HepG2 (cell line): ENCODE results near the gene MORN1. TPM values are rescaled to one million over a fixed set of nuclear protein-coding genes. Genes with fewer than 3 reads are reported as not detected.

Source experiments
- ATAC-seq: fragments of 200-7000 bp; cut with Tn5 transposase; 3 replicates; pipeline ENCODE4 v1.9.1; 2020; ENCODE audit warnings: mild to moderate bottlenecking, moderate library complexity
- BruUV-seq: library from RNA; stranded (reverse); fragments of 400-500 nt; replicated peaks from 2 replicates; lab custom pipeline; 2021; lab: Mats Ljungman, UMichigan
- CTCF ChIA-PET: fragments of 300-600 bp; formaldehyde crosslinking; extraction: SDS; loops from one replicate; lab custom pipeline; 2021; ENCODE audit warnings: low total read pairs, inconsistent platforms, low intra/inter-chr PET ratio; lab: Yijun Ruan, JAX
- POLR2A ChIA-PET: fragments of 350-600 bp; sonication (Branson Sonifier 250); formaldehyde crosslinking; loops from one replicate; lab custom pipeline; 2020; ENCODE audit warnings: antibody characterized with exemption, inconsistent platforms; lab: Yijun Ruan, JAX
- DNase-seq: peaks from one replicate; pipeline ENCODE4 v3.0.0-alpha.2; 2015; ENCODE audit warnings: low spot score
- FAIRE-seq: peaks from 3 replicates; lab custom pipeline; 2011; peaks lifted over from hg19 to GRCh38; lab: Jason Lieb, UNC
- H2AFZ ChIP-seq: one replicate; pipeline ENCODE4 v1.6.1; 2011; ENCODE audit warnings: low read length, inconsistent platforms
- H3K27ac ChIP-seq: fragments of 300-600 bp; 3 replicates; pipeline ENCODE4 v1.8.0; 2011; ENCODE audit warnings: mixed run types, mild to moderate bottlenecking, mixed read lengths, low read length, inconsistent platforms; ENCODE audit not compliant: insufficient read depth; ENCODE audit errors: extremely low read length
- H3K27me3 ChIP-seq, 2 experiments: fragments of 200-600 bp in 1 of 2; 2 replicates in 1 of 2; 3 replicates in 1 of 2; pipeline versions ENCODE4 v1.6.0 to v1.8.0; 2011; ENCODE audit warnings: low read length in 2 of 2, mild to moderate bottlenecking in 2 of 2, moderate library complexity in 2 of 2, inconsistent platforms in 1 of 2; ENCODE audit not compliant: insufficient read depth in 2 of 2, control insufficient read depth in 1 of 2
- H3K36me3 ChIP-seq, 2 experiments: fragments of 200-600 bp in 1 of 2; replicated peaks in 1 of 2; 2 replicates in 1 of 2; 3 replicates in 1 of 2; pipeline versions ENCODE4 v1.5.1 to v1.8.0; 2011; ENCODE audit warnings: low read length in 2 of 2, inconsistent platforms in 1 of 2; ENCODE audit not compliant: insufficient read depth in 2 of 2, control insufficient read depth in 1 of 2
- H3K4me1 ChIP-seq: 2 replicates; pipeline ENCODE4 v1.5.1; 2012; ENCODE audit warnings: low read length, inconsistent platforms; ENCODE audit not compliant: insufficient read depth
- H3K4me2 ChIP-seq: 2 replicates; pipeline ENCODE4 v1.6.0; 2011; ENCODE audit warnings: low read depth, low read length, inconsistent platforms
- H3K4me3 ChIP-seq, 3 experiments: fragments of 200-600 bp in 1 of 3; sonication (generic), shearing (Covaris generic) in 1 of 3; replicated peaks in 1 of 3; 2 replicates each; pipeline ENCODE4 v1.5.1; 2011 to 2016; ENCODE audit warnings: low read length in 3 of 3, inconsistent platforms in 2 of 3, low read depth in 2 of 3, mild to moderate bottlenecking in 2 of 3, control low read depth in 1 of 3, mixed read lengths in 1 of 3; ENCODE audit not compliant: insufficient read depth in 1 of 3
- H3K79me2 ChIP-seq: one replicate; pipeline ENCODE4 v1.6.1; 2011; ENCODE audit warnings: low read length, inconsistent platforms; ENCODE audit not compliant: insufficient read depth
- H3K9ac ChIP-seq: 2 replicates; pipeline ENCODE4 v1.6.0; 2011; ENCODE audit warnings: mild to moderate bottlenecking, low read depth, low read length, inconsistent platforms; ENCODE audit not compliant: insufficient read depth
- H3K9me3 ChIP-seq: 2 replicates; pipeline ENCODE4 v1.5.1; 2012; ENCODE audit warnings: mild to moderate bottlenecking, low read length
- H4K20me1 ChIP-seq: 2 replicates; pipeline ENCODE4 v1.6.0; 2011; ENCODE audit warnings: inconsistent platforms, mild to moderate bottlenecking, low read length, moderate library complexity; ENCODE audit not compliant: insufficient read depth
- AGO2 ChIP-seq: fragments of 200-400 bp; formaldehyde crosslinking; optimal IDR thresholded peaks from 2 replicates; pipeline ENCODE3; 2017; ENCODE audit warnings: mild to moderate bottlenecking, low read depth, low read length, moderate library complexity
- SOX13 ChIP-seq, 3 experiments: fragments of 450-650 bp in 1 of 3; sonication (generic) in 1 of 3; formaldehyde crosslinking in 1 of 3; IDR thresholded peaks in 2 of 3; conservative IDR thresholded peaks in 1 of 3; 2 replicates each; pipeline versions ENCODE4 v1.5.0 to v1.6.1; 2016 to 2020; ENCODE audit warnings: antibody characterized with exemption in 1 of 3, mild to moderate bottlenecking in 1 of 3, missing compliant biosample characterization in 1 of 3, missing genetic modification reagents in 1 of 3, moderate library complexity in 1 of 3
- ZNF12 ChIP-seq: sonication (generic); formaldehyde crosslinking; IDR thresholded peaks from 2 replicates; pipeline ENCODE4 v1.5.0; 2020; ENCODE audit warnings: missing genetic modification reagents
- ZNF292 ChIP-seq: sonication (generic); formaldehyde crosslinking; IDR thresholded peaks from 2 replicates; pipeline ENCODE4 v1.8.1; 2022; ENCODE audit warnings: mild to moderate bottlenecking, low read depth, missing genetic modification reagents, borderline replicate concordance
- ZNF777 ChIP-seq: sonication (generic); formaldehyde crosslinking; IDR thresholded peaks from 2 replicates; pipeline ENCODE4 v1.4.0; 2020; ENCODE audit warnings: missing genetic modification reagents
- ZSCAN12 ChIP-seq: sonication (generic); formaldehyde crosslinking; IDR thresholded peaks from 2 replicates; pipeline ENCODE4 v1.9.0; 2021; ENCODE audit warnings: mild to moderate bottlenecking, missing genetic modification reagents
- WGBS: methylation state at CpG from one replicate; pipeline ENCODE4 v1.1.6; 2017; ENCODE audit warnings: low lambda C conversion rate; 5-methylcytosine and 5-hydroxymethylcytosine counted together
- in situ Hi-C: cut with HindIII; loops from 2 replicates; pipeline ENCODE4 v1.10.0; 2017; ENCODE audit warnings: low pct_unique_long_range_greater_than_20kb; ENCODE audit not compliant: extremely low pct_ligation_motif_present
- intact Hi-C: fragments of 100-400 bp; cut with micrococcal nuclease; formaldehyde crosslinking; loops from one replicate; pipeline ENCODE4 v1.10.0; 2022; ENCODE audit not compliant: unreplicated experiment
- polyA plus RNA-seq, 8 experiments: library from polyadenylated mRNA; depleted of rRNA in 3 of 8; stranded (reverse) in 7 of 8; unstranded in 1 of 8; fragments of >200 nt; fragmentation: Illumina TruSeq in 4 of 8; extraction: Trizol in 4 of 8; gene quantifications; 2 replicates each; pipeline versions ENCODE4 v1.2.1 to v1.2.3, GENCODE V29; 2011 to 2016; ENCODE audit warnings: low read depth in 4 of 8, missing spikeins in 1 of 8, mixed read lengths in 1 of 8; ENCODE audit not compliant: insufficient read depth in 1 of 8
- total RNA-seq, 5 experiments: library from RNA; depleted of rRNA; stranded (reverse); fragments of >200 nt; fragmentation: Illumina TruSeq; extraction: Trizol; gene quantifications; 2 replicates each; pipeline ENCODE4 v1.2.3, GENCODE V29; 2016; ENCODE audit warnings: low read depth in 1 of 5
- TF ChIP-seq, protein P1 (sequence below): sonication (generic); formaldehyde crosslinking; IDR thresholded peaks from 2 replicates; pipeline ENCODE4 v1.4.0; 2020; ENCODE audit warnings: missing genetic modification reagents
- TF ChIP-seq, protein P2 (sequence below): sonication (generic); formaldehyde crosslinking; IDR thresholded peaks from 2 replicates; pipeline ENCODE4 v1.5.0; 2020; ENCODE audit warnings: mild to moderate bottlenecking, missing genetic modification reagents, moderate library complexity
- TF ChIP-seq, protein P3 (sequence below): sonication (generic); formaldehyde crosslinking; IDR thresholded peaks from 2 replicates; pipeline ENCODE4 v1.4.0; 2020; ENCODE audit warnings: missing genetic modification reagents, borderline replicate concordance

MORN1 gene
- total and polyA plus RNA-seq, 2 of the 13 experiments (the other 11 are each of a cell fraction or from before 2014, with no cell fraction given), result 3.1 to 6.5 TPM

DNA sequence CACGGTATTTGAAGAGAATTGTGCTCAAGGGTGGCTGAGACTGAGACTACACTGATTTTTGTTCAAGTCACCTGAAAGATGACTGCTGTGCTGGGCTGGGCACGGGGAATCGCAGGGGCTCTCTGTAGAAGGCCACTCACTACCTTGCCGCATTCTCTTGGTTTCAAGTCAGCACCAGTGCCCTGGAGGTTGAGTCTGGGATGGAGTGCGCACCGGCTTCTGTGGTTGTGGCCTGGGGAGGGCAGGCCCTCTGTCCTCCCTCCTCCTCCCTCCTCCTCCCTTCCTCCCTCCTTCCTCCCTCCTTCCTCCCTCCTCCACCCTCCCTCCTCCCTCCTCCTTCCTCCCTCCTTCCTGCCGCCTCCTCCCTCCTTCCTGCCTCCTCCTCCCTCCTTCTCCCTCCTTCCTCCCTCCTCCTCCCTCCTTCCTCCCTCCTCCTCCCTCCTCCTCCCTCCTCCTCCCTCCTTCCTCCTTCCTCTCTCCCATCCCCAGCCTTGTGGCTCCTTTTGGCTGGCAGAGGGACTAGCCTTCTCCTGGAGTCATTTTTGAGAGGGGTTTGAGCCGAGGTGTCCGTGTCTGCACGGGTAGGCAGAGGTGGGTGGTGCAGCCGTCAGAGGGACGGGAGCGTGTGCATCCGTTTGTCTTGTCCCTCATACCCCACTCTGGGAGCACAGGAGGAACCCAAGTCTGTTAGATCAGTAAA, 9.7 kb upstream of the MORN1 start (continued):
- TF ChIP-seq, protein P1, sequence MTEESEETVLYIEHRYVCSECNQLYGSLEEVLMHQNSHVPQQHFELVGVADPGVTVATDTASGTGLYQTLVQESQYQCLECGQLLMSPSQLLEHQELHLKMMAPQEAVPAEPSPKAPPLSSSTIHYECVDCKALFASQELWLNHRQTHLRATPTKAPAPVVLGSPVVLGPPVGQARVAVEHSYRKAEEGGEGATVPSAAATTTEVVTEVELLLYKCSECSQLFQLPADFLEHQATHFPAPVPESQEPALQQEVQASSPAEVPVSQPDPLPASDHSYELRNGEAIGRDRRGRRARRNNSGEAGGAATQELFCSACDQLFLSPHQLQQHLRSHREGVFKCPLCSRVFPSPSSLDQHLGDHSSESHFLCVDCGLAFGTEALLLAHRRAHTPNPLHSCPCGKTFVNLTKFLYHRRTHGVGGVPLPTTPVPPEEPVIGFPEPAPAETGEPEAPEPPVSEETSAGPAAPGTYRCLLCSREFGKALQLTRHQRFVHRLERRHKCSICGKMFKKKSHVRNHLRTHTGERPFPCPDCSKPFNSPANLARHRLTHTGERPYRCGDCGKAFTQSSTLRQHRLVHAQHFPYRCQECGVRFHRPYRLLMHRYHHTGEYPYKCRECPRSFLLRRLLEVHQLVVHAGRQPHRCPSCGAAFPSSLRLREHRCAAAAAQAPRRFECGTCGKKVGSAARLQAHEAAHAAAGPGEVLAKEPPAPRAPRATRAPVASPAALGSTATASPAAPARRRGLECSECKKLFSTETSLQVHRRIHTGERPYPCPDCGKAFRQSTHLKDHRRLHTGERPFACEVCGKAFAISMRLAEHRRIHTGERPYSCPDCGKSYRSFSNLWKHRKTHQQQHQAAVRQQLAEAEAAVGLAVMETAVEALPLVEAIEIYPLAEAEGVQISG (CRISPR knock-in tag), result no peak
- TF ChIP-seq ZNF292 (CRISPR knock-in tag) (no peak), ZNF777 (CRISPR knock-in tag) (no peak), ZNF12 (CRISPR knock-in tag) (no peak), SOX13 (IDR thresholded peaks at IDR 0.05) (no peak), SOX13 (CRISPR knock-in tag; conservative IDR thresholded peaks at IDR 0.05 in 1 of 2, IDR thresholded peaks at IDR 0.05 in 1 of 2) (no peak)

DNA sequence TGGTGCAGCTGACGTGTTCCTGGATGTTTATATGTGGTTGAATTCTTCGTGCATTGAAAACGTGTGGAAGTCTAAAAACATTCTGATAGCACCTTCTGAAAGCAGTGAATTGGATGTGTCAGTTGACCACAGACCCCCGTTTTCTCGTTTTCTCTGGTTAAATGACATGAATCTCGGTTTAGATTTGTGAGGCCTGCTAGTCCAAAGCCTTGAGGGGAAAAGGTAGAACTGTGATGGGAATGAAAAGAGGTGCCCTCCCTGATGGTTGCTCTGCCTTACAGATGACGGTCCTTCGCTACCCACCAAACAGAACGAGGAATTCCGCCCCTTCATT, 9.2 kb upstream of the MORN1 start:
- no peaks in the 10 kb centered on the region for H3K27me3 ChIP-seq
- WGBS, result 94% methylated on average over 10 of the region's 10 CpGs
- H3K4me1 ChIP-seq, result no peaks in the 10 kb centered on the region
- in situ Hi-C loops (no loop called here), intact Hi-C loops (no loop called here)
- FAIRE-seq (no peak), ATAC-seq (no peak), DNase-seq (no peak)
- H2AFZ ChIP-seq, result no peak overlapping the region
- peaks cover 31 to 81% of the 10 kb centered on the region in 2 experiments for H3K36me3 ChIP-seq
- no TSS peak for BruUV-seq
- H3K27ac ChIP-seq, result no peak overlapping the region
- no peaks in the 10 kb centered on the region for H3K79me2 ChIP-seq
- no peak overlapping the region for H3K9ac ChIP-seq
- no peaks in the 10 kb centered on the region for H3K9me3 ChIP-seq
- POLR2A ChIA-PET, result no interaction called here
- no peak overlapping the region for H3K4me3 ChIP-seq
- no peak overlapping the region for H3K4me2 ChIP-seq
- no peaks in the 10 kb centered on the region for H4K20me1 ChIP-seq
- CTCF ChIA-PET, result no interaction called here
- TF ChIP-seq ZSCAN12 (CRISPR knock-in tag) (no peak), AGO2 (no peak)
- TF ChIP-seq, protein P2, sequence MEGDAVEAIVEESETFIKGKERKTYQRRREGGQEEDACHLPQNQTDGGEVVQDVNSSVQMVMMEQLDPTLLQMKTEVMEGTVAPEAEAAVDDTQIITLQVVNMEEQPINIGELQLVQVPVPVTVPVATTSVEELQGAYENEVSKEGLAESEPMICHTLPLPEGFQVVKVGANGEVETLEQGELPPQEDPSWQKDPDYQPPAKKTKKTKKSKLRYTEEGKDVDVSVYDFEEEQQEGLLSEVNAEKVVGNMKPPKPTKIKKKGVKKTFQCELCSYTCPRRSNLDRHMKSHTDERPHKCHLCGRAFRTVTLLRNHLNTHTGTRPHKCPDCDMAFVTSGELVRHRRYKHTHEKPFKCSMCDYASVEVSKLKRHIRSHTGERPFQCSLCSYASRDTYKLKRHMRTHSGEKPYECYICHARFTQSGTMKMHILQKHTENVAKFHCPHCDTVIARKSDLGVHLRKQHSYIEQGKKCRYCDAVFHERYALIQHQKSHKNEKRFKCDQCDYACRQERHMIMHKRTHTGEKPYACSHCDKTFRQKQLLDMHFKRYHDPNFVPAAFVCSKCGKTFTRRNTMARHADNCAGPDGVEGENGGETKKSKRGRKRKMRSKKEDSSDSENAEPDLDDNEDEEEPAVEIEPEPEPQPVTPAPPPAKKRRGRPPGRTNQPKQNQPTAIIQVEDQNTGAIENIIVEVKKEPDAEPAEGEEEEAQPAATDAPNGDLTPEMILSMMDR, result no peak
- TF ChIP-seq, protein P3, sequence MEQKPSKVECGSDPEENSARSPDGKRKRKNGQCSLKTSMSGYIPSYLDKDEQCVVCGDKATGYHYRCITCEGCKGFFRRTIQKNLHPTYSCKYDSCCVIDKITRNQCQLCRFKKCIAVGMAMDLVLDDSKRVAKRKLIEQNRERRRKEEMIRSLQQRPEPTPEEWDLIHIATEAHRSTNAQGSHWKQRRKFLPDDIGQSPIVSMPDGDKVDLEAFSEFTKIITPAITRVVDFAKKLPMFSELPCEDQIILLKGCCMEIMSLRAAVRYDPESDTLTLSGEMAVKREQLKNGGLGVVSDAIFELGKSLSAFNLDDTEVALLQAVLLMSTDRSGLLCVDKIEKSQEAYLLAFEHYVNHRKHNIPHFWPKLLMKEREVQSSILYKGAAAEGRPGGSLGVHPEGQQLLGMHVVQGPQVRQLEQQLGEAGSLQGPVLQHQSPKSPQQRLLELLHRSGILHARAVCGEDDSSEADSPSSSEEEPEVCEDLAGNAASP (CRISPR knock-in tag), result no peak
